Limb (tissue), 2 donors: ENCODE data around the gene SLC10A2.
"Not testable (repeated sequence)": the region's sequence is repeated elsewhere in the genome, so short reads cannot be mapped to it uniquely, and the experiment has no call there.

ENCODE experiments used
- DNase-seq, 2 donors: peaks; one replicate each; pipeline ENCODE4 v3.0.0-alpha.2; 2016; ENCODE audit errors: extremely low spot score in 2 of 2

The SLC10A2 gene

GRCh38 chr13:103066079-103066780 lies at the start of gene SLC10A2:
Gene SLC10A2 (minus strand): TSS chr13:103066417. CDS start chr13:103066249, 168 bp downstream.
- DNase-seq: no peak

- no peak for DNase-seq
Measured at GRCh38 chr13:103107580-103107979, 41.4 kb upstream of the SLC10A2 start.

- no peak for DNase-seq
Measured at GRCh38 chr13:103104340-103104739, 38.1 kb upstream of the SLC10A2 start.

- DNase-seq: not testable (repeated sequence)
Measured at GRCh38 chr13:103103456-103103855, 37.2 kb upstream of the SLC10A2 start.

GRCh38 chr13:103102482-103102881 lies 36.3 kb upstream of the SLC10A2 start:
- no peak for DNase-seq

GRCh38 chr13:103101901-103102300 lies 35.7 kb upstream of the SLC10A2 start:
- DNase-seq: no peak

GRCh38 chr13:103101500-103101899 lies 35.3 kb upstream of the SLC10A2 start:
- DNase-seq: no peak

- DNase-seq: no peak
Measured at GRCh38 chr13:103100830-103101229, 34.6 kb upstream of the SLC10A2 start.

- DNase-seq: no peak
Measured at GRCh38 chr13:103099722-103100293, 33.6 kb upstream of the SLC10A2 start.

GRCh38 chr13:103098535-103098934 lies 32.3 kb upstream of the SLC10A2 start:
- DNase-seq: no peak

- no peak for DNase-seq
Measured at GRCh38 chr13:103097366-103097928, 31.2 kb upstream of the SLC10A2 start.

- not testable (repeated sequence) for DNase-seq
Measured at GRCh38 chr13:103093649-103094048, 27.4 kb upstream of the SLC10A2 start.

GRCh38 chr13:103087275-103087674 lies 21.1 kb upstream of the SLC10A2 start:
- no peak for DNase-seq

GRCh38 chr13:103081435-103081834 lies 15.2 kb upstream of the SLC10A2 start:
- no peak for DNase-seq

- DNase-seq: no peak
Measured at GRCh38 chr13:103078158-103078557, 11.9 kb upstream of the SLC10A2 start.

- no peak for DNase-seq
Measured at GRCh38 chr13:103068836-103069235, 2.6 kb upstream of the SLC10A2 start.

GRCh38 chr13:103067751-103068555 lies 1.7 kb upstream of the SLC10A2 start:
- peak in 1 of 2 donors; percentile 35 for DNase-seq

GRCh38 chr13:103066781-103067345 lies 646 bp upstream of the SLC10A2 start:
- DNase-seq: no peak

- no peak for DNase-seq
Measured at GRCh38 chr13:103063376-103063775, 2.8 kb downstream of the SLC10A2 start.

GRCh38 chr13:103062079-103062478 lies 4.1 kb downstream of the SLC10A2 start:
- no peak for DNase-seq

- DNase-seq: no peak
Measured at GRCh38 chr13:103056008-103056407, 10.2 kb downstream of the SLC10A2 start.

- no peak for DNase-seq
Measured at GRCh38 chr13:103055166-103055565, 11.1 kb downstream of the SLC10A2 start.
